Progenitor cell of endocrine pancreas (in vitro differentiated cells): ENCODE measurements around the gene MRPL4. TPM values are rescaled to one million over a fixed set of nuclear protein-coding genes. Genes with fewer than 3 reads are reported as not detected.

Experiments used
- DNase-seq: peaks from one replicate; pipeline ENCODE4 v3.0.0; 2021; ENCODE audit warnings: low spot score; ENCODE audit not compliant: unreplicated experiment
- H3K27ac Mint-ChIP-seq: 2 replicates; pipeline ENCODE4 v1.8.0; 2021; ENCODE audit warnings: mild to moderate bottlenecking, moderate library complexity, mixed read lengths
- H3K27me3 Mint-ChIP-seq: 2 replicates; pipeline ENCODE4 v1.8.0; 2021; ENCODE audit warnings: mixed read lengths
- H3K36me3 Mint-ChIP-seq: 2 replicates; pipeline ENCODE4 v1.8.0; 2022; ENCODE audit warnings: mixed read lengths; ENCODE audit not compliant: insufficient read depth
- H3K4me1 Mint-ChIP-seq: 2 replicates; pipeline ENCODE4 v1.8.0; 2021; ENCODE audit warnings: low read depth, mixed read lengths
- H3K4me3 Mint-ChIP-seq: 2 replicates; pipeline ENCODE4 v1.8.0; 2021; ENCODE audit warnings: low read depth, mild to moderate bottlenecking, moderate library complexity, mixed read lengths
- H3K9me3 Mint-ChIP-seq: 2 replicates; pipeline ENCODE4 v1.8.0; 2021; ENCODE audit warnings: low read depth, mixed read lengths
- CTCF ChIP-seq: fragments of 200-600 bp; sonication (generic); IDR thresholded peaks from one replicate; pipeline ENCODE4 v1.5.0; 2021; ENCODE audit warnings: antibody characterized with exemption, mild to moderate bottlenecking; ENCODE audit not compliant: unreplicated experiment
- total RNA-seq: library from RNA; stranded (reverse); gene quantifications from 2 replicates; pipeline ENCODE4 v1.2.1, GENCODE V29; 2021

MRPL4 gene
- total RNA-seq, 1 donor from 2014 or later, result 51.7 TPM

GRCh38 chr19:10256551-10256950 lies 4.5 kb downstream of the MRPL4 start:
- no peak for TF ChIP-seq CTCF
- Mint-ChIP-seq H3K4me3 (no peak overlapping the region), H3K27me3 (no peaks in the 10 kb centered on the region)

GRCh38 chr19:10256970-10257615 lies 5.1 kb downstream of the MRPL4 start:
- Mint-ChIP-seq H3K4me3 (no peak overlapping the region), H3K4me1 (peaks cover 3% of the 10 kb centered on the region), H3K36me3 (peaks cover 14% of the 10 kb centered on the region), H3K9me3 (no peaks in the 10 kb centered on the region), H3K27me3 (no peaks in the 10 kb centered on the region), H3K27ac (peak overlapping the region; percentile 39)
- no peak for TF ChIP-seq CTCF
- no peak for DNase-seq

More at GRCh38 chr19:10256551-10256950, 4.5 kb downstream of the MRPL4 start:
- H3K4me1 Mint-ChIP-seq, result peaks cover 3% of the 10 kb centered on the region
- H3K9me3 Mint-ChIP-seq, result no peaks in the 10 kb centered on the region
- DNase-seq, result no peak
- peaks cover 15% of the 10 kb centered on the region for H3K36me3 Mint-ChIP-seq
- no peak overlapping the region for H3K27ac Mint-ChIP-seq

GRCh38 chr19:10258080-10258710 lies 6.2 kb downstream of the MRPL4 start:
- no peak overlapping the region for H3K27ac Mint-ChIP-seq
- H3K9me3 Mint-ChIP-seq, result no peaks in the 10 kb centered on the region
- H3K4me1 Mint-ChIP-seq, result no peaks in the 10 kb centered on the region
- no peak for TF ChIP-seq CTCF
- no peak overlapping the region for H3K4me3 Mint-ChIP-seq
- no peaks in the 10 kb centered on the region for H3K27me3 Mint-ChIP-seq
- H3K36me3 Mint-ChIP-seq, result peaks cover 14% of the 10 kb centered on the region
- DNase-seq, result no peak

DNA sequence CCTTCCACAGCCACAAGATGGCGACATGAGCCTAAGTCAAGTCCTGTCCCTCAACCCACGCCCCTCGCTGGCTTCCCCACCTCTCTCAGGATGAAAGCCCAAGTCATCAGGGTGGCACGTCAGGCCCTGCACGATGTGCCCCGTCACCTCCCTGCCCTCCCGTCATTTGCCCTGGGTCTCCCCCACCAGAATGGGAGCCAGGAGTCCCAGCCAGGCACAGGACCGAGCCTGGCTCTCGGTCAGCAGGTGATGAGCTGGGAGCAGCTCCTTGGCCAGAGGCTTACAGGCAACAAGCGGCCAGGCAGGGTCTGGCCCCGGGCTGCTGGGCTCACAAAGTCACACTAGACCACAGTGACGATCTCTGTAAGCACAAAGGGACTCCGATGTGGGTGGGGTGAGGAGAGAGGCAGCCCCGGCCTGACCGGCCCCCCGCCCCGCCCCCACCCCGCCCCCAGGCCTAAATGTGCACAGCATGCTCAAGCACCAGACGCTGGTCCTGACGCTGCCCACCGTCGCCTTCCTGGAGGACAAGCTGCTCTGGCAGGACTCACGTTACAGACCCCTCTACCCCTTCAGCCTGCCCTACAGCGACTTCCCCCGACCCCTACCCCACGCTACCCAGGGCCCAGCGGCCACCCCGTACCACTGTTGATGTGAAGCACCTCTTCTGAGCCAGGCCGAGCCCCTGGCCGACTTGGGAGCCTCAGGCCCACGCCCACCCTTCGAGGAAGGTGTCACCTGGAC lies 7.3 kb downstream of the MRPL4 start:
- TF ChIP-seq CTCF, result peak; percentile 71
- Mint-ChIP-seq H3K9me3 (no peaks in the 10 kb centered on the region), H3K27ac (no peak overlapping the region), H3K36me3 (peaks cover 12% of the 10 kb centered on the region), H3K4me1 (no peaks in the 10 kb centered on the region), H3K27me3 (no peaks in the 10 kb centered on the region), H3K4me3 (no peak overlapping the region)
- peak; percentile 84 for DNase-seq

- Mint-ChIP-seq H3K36me3 (peaks cover 11% of the 10 kb centered on the region), H3K4me3 (no peak overlapping the region), H3K4me1 (no peaks in the 10 kb centered on the region), H3K27me3 (no peaks in the 10 kb centered on the region), H3K27ac (no peak overlapping the region), H3K9me3 (no peaks in the 10 kb centered on the region)
- DNase-seq, result no peak
- TF ChIP-seq CTCF, result no peak
Observed at GRCh38 chr19:10260141-10260584, 8.1 kb downstream of the MRPL4 start.
